HepG2 (cell line): ENCODE measurements around the gene HAND1.

Source experiments
- NR2F6 ChIP-seq, 2 experiments: IDR thresholded peaks; 2 replicates each; pipeline ENCODE4 v1.6.1; 2016; ENCODE audit warnings: antibody characterized with exemption in 1 of 2, mild to moderate bottlenecking in 1 of 2
- RFX5 ChIP-seq: IDR thresholded peaks from 2 replicates; pipeline ENCODE4 v1.6.1; 2011; ENCODE audit warnings: low read depth, low read length, improper control_type of control experiment
- TF ChIP-seq, protein P1 (sequence below): sonication (generic); formaldehyde crosslinking; IDR thresholded peaks from 2 replicates; pipeline ENCODE4 v1.5.0; 2020; ENCODE audit warnings: mild to moderate bottlenecking, missing genetic modification reagents, moderate library complexity

DNA sequence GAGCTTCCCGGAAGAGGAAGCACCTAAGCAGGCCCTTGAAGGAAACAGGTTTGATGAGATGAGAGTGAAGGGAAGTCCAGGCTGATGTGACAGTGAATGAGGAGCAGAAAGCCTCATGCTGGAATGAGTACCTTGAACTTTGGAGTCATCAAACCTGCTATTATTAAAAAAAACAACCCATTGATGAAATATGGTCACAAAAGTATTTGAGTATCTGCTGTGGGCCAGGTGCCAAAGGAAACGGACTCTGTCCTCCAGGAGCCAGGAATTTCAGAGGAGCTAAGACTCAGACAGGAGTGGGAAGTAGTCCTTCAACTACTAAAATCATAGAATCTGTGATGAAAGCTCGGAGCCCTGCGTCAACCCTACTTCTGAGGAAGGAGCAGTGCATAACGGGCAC, 11.9 kb downstream of the HAND1 start:
- TF ChIP-seq NR2F6 (IDR thresholded peaks at IDR 0.05) (no peak), NR2F6 (CRISPR knock-in tag; IDR thresholded peaks at IDR 0.05) (no peak), RFX5 (no peak)
- TF ChIP-seq, protein P1, sequence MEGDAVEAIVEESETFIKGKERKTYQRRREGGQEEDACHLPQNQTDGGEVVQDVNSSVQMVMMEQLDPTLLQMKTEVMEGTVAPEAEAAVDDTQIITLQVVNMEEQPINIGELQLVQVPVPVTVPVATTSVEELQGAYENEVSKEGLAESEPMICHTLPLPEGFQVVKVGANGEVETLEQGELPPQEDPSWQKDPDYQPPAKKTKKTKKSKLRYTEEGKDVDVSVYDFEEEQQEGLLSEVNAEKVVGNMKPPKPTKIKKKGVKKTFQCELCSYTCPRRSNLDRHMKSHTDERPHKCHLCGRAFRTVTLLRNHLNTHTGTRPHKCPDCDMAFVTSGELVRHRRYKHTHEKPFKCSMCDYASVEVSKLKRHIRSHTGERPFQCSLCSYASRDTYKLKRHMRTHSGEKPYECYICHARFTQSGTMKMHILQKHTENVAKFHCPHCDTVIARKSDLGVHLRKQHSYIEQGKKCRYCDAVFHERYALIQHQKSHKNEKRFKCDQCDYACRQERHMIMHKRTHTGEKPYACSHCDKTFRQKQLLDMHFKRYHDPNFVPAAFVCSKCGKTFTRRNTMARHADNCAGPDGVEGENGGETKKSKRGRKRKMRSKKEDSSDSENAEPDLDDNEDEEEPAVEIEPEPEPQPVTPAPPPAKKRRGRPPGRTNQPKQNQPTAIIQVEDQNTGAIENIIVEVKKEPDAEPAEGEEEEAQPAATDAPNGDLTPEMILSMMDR (CRISPR knock-in tag), result no peak
